ENCODE results near the gene TBC1D14. TPM values are rescaled to one million over a fixed set of nuclear protein-coding genes. Genes with fewer than 3 reads are reported as not detected.

Gene TBC1D14
- total RNA-seq, 1 donor from 2014 or later, result 40.2 TPM

DNA sequence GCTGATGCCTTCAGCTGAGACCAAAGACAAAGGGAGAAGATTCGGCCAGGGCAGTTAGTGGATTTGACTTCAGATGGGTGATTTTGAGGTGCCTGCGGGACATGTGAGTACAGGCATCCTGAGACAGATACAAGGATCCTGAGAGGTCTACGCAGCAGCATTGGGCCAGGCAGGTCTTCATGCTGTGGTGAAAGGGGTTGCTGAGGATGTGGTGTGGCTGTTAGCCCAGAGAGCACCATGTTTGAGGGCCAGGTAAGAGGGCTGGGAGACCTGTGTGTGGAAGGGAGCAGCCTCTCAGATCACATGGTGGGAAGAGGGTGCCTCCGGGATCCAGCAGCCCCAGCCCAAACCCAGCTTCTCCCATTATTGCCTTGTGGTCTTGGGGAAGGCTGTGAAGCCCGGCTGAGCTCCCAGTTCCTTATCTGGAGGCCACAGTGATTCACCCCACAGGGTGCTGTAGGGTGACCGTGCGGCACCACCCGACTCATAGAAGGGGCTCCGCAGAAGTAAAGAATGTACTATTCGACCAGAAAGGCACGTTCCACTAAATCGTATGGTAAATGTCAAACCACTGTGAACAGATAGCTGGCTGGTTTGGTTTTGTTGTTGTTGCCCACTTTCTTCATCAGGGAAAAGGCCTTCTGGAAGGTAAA, 105.9 kb downstream of the TBC1D14 start:
- H3K27ac ChIP-seq (ENCODE audit: low read depth, low read length), result no peak overlapping the region
- H3K4me3 ChIP-seq (ENCODE audit: low read length in 3 of 3), result no peak overlapping the region
- no peaks in the 10 kb centered on the region for H3K9me3 ChIP-seq (ENCODE audit: control insufficient read depth in 3 of 3, low read length in 3 of 3)
- H3K4me1 ChIP-seq (ENCODE audit: control insufficient read depth in 3 of 3, insufficient read depth in 3 of 3, low read length in 3 of 3), result peaks cover 0 to 13% (median 4%) of the 10 kb centered on the region in 3 donors
- H3K9ac ChIP-seq (ENCODE audit: low read depth in 1 of 3, low read length in 3 of 3), result no peak overlapping the region
- H3K36me3 ChIP-seq (ENCODE audit: control insufficient read depth in 3 of 3, insufficient read depth in 3 of 3, low read length in 3 of 3), result peaks cover 25 to 57% (median 56%) of the 10 kb centered on the region in 3 donors
- no peaks in the 10 kb centered on the region for H3K27me3 ChIP-seq (ENCODE audit: control insufficient read depth in 3 of 3, insufficient read depth in 3 of 3, low read length in 3 of 3)

DNA sequence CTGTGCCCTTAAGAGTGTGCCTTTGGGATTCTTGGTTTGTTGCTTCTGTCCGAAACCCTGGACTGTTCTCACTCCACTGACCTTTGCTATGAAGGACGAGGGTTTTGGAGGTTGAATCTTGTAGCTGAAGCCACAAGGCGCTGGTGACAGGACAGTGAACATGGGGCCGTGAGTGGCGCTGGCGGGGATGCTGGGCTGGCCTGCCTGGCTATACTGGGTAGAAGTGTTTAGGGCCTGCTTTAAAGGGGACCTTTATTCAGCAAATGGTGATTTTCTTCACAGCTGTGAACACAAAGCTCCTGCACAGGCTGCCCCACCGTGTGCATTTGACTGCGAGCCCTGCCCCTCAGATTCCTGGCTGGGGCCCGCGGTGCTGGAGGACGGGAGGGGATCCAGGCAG, 106.5 kb downstream of the TBC1D14 start:
- Histone ChIP-seq H3K36me3 (ENCODE audit: control insufficient read depth in 3 of 3, insufficient read depth in 3 of 3, low read length in 3 of 3) (peaks cover 21 to 57% (median 56%) of the 10 kb centered on the region in 3 donors), H3K9me3 (ENCODE audit: control insufficient read depth in 3 of 3, low read length in 3 of 3) (no peaks in the 10 kb centered on the region), H3K27me3 (ENCODE audit: control insufficient read depth in 3 of 3, insufficient read depth in 3 of 3, low read length in 3 of 3) (no peaks in the 10 kb centered on the region), H3K27ac (ENCODE audit: low read depth, low read length) (no peak overlapping the region), H3K4me3 (ENCODE audit: low read length in 3 of 3) (no peak overlapping the region), H3K4me1 (ENCODE audit: control insufficient read depth in 3 of 3, insufficient read depth in 3 of 3, low read length in 3 of 3) (peaks cover 0 to 10% (median 4%) of the 10 kb centered on the region in 3 donors), H3K9ac (ENCODE audit: low read depth in 1 of 3, low read length in 3 of 3) (no peak overlapping the region)

GRCh38 chr4:7016512-7016911, 106.9 kb downstream of the TBC1D14 start:
- peaks cover 21 to 57% (median 55%) of the 10 kb centered on the region in 3 donors for H3K36me3 ChIP-seq (ENCODE audit: control insufficient read depth in 3 of 3, insufficient read depth in 3 of 3, low read length in 3 of 3)
- H3K4me1 ChIP-seq (ENCODE audit: control insufficient read depth in 3 of 3, insufficient read depth in 3 of 3, low read length in 3 of 3), result peaks cover 0 to 10% (median 4%) of the 10 kb centered on the region in 3 donors
- H3K27me3 ChIP-seq (ENCODE audit: control insufficient read depth in 3 of 3, insufficient read depth in 3 of 3, low read length in 3 of 3), result no peaks in the 10 kb centered on the region
- no peak overlapping the region for H3K4me3 ChIP-seq (ENCODE audit: low read length in 3 of 3)
- no peak overlapping the region for H3K27ac ChIP-seq (ENCODE audit: low read depth, low read length)
- H3K9ac ChIP-seq (ENCODE audit: low read depth in 1 of 3, low read length in 3 of 3), result no peak overlapping the region
- no peaks in the 10 kb centered on the region for H3K9me3 ChIP-seq (ENCODE audit: control insufficient read depth in 3 of 3, low read length in 3 of 3)

DNA sequence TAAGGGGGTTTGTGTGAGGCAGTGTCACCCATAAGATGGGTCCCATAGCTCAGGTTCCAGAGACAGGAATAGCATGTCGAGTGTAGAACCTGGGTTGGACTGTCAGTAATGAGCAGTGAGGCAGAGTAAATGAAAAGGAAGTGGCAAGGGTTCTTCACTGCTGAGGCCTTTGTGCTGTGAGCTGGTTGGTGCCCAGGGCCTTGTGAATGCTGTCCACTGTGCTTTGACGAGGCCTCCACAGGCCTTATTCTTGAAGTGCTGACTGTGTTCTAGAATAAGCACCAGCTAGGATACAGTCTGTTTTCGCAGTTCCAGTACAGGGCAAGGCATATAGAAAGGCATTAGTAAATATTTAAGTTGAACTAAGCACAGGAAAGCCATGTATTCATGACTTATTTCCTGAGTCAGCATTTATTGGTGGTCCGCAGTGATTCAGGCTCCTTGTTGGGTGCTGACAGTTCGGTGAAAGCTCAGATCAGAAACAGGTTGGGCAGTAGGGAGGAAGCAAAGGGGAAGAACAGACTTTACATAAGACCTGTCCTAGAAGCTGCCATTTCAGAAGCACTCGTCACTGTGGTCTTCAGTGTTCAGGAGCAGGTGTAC, 107.9 kb downstream of the TBC1D14 start:
- Histone ChIP-seq H3K36me3 (ENCODE audit: control insufficient read depth in 3 of 3, insufficient read depth in 3 of 3, low read length in 3 of 3) (peaks cover 27 to 62% (median 53%) of the 10 kb centered on the region in 3 donors), H3K4me1 (ENCODE audit: control insufficient read depth in 3 of 3, insufficient read depth in 3 of 3, low read length in 3 of 3) (peaks cover 0 to 10% (median 4%) of the 10 kb centered on the region in 3 donors), H3K4me3 (ENCODE audit: low read length in 3 of 3) (no peak overlapping the region), H3K9me3 (ENCODE audit: control insufficient read depth in 3 of 3, low read length in 3 of 3) (no peaks in the 10 kb centered on the region), H3K9ac (ENCODE audit: low read depth in 1 of 3, low read length in 3 of 3) (no peak overlapping the region), H3K27me3 (ENCODE audit: control insufficient read depth in 3 of 3, insufficient read depth in 3 of 3, low read length in 3 of 3) (no peaks in the 10 kb centered on the region), H3K27ac (ENCODE audit: low read depth, low read length) (no peak overlapping the region)

- H3K36me3 ChIP-seq (ENCODE audit: control insufficient read depth in 3 of 3, insufficient read depth in 3 of 3, low read length in 3 of 3), result peaks cover 28 to 59% (median 50%) of the 10 kb centered on the region in 3 donors
Observed at GRCh38 chr4:7018281-7018680, 108.7 kb downstream of the TBC1D14 start.

GRCh38 chr4:7019367-7019766, 109.7 kb downstream of the TBC1D14 start:
- no peak overlapping the region for H3K9ac ChIP-seq (ENCODE audit: low read depth in 1 of 3, low read length in 3 of 3)

More at GRCh38 chr4:7018281-7018680, 108.7 kb downstream of the TBC1D14 start:
- peaks cover 0 to 10% (median 4%) of the 10 kb centered on the region in 3 donors for H3K4me1 ChIP-seq (ENCODE audit: control insufficient read depth in 3 of 3, insufficient read depth in 3 of 3, low read length in 3 of 3)
- no peak overlapping the region for H3K9ac ChIP-seq (ENCODE audit: low read depth in 1 of 3, low read length in 3 of 3)
- H3K27me3 ChIP-seq (ENCODE audit: control insufficient read depth in 3 of 3, insufficient read depth in 3 of 3, low read length in 3 of 3), result no peaks in the 10 kb centered on the region
- no peak overlapping the region for H3K27ac ChIP-seq (ENCODE audit: low read depth, low read length)
- H3K4me3 ChIP-seq (ENCODE audit: low read length in 3 of 3), result no peak overlapping the region
- H3K9me3 ChIP-seq (ENCODE audit: control insufficient read depth in 3 of 3, low read length in 3 of 3), result no peaks in the 10 kb centered on the region

DNA sequence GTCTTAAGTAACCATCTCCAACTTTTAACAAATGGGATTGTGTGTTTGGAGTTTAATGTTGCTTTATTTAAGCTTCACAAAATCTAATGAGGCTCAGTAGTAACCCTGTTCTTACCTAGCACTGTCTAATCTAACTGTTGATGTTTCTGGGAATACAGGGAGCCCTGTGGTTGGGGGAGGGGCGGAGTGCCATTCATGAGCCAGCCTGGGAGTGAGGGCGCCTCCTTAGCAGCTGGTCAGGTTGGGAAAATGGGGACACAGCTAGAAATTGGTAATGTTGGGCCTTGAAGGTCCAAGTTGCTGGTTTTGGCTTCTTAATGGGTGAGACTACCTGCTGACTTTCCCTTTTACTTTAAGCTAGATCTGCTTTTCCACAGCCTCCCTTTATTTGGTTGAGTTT, 110.7 kb downstream of the TBC1D14 start:
- H3K9me3 ChIP-seq (ENCODE audit: control insufficient read depth in 3 of 3, low read length in 3 of 3), result no peaks in the 10 kb centered on the region
- H3K36me3 ChIP-seq (ENCODE audit: control insufficient read depth in 3 of 3, insufficient read depth in 3 of 3, low read length in 3 of 3), result peaks cover 23 to 61% (median 56%) of the 10 kb centered on the region in 3 donors
- no peak overlapping the region for H3K27ac ChIP-seq (ENCODE audit: low read depth, low read length)

More at GRCh38 chr4:7019367-7019766, 109.7 kb downstream of the TBC1D14 start:
- Histone ChIP-seq H3K4me3 (ENCODE audit: low read length in 3 of 3) (no peak overlapping the region), H3K27me3 (ENCODE audit: control insufficient read depth in 3 of 3, insufficient read depth in 3 of 3, low read length in 3 of 3) (no peaks in the 10 kb centered on the region), H3K9me3 (ENCODE audit: control insufficient read depth in 3 of 3, low read length in 3 of 3) (no peaks in the 10 kb centered on the region), H3K36me3 (ENCODE audit: control insufficient read depth in 3 of 3, insufficient read depth in 3 of 3, low read length in 3 of 3) (peaks cover 27 to 61% (median 55%) of the 10 kb centered on the region in 3 donors), H3K4me1 (ENCODE audit: control insufficient read depth in 3 of 3, insufficient read depth in 3 of 3, low read length in 3 of 3) (peaks cover 0 to 10% (median 4%) of the 10 kb centered on the region in 3 donors), H3K27ac (ENCODE audit: low read depth, low read length) (no peak overlapping the region)

DNA sequence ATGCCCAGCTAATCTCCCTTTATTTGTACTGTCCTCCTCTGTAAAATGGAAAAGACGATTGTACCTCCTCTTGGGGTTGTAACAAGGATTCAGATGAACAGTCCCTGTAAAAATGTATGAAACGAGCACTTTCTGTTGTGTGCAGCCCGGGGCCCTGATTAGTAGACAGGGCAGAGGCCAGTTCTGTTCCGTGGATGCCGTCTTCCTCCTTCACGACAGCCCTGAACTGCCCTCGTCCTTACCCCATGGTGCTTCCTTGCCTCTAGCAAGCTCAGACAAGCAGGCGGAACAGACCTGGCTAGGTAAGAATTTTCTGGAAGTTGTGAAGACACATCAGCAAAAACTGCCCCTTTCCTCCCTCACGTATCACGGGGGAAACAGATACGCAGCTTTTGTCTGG, 111.2 kb downstream of the TBC1D14 start:
- H3K4me1 ChIP-seq (ENCODE audit: control insufficient read depth in 3 of 3, insufficient read depth in 3 of 3, low read length in 3 of 3), result peaks cover 0 to 10% (median 4%) of the 10 kb centered on the region in 3 donors
- H3K4me3 ChIP-seq (ENCODE audit: low read length in 3 of 3), result no peak overlapping the region
- H3K27me3 ChIP-seq (ENCODE audit: control insufficient read depth in 3 of 3, insufficient read depth in 3 of 3, low read length in 3 of 3), result no peaks in the 10 kb centered on the region
- peaks cover 21 to 59% (median 54%) of the 10 kb centered on the region in 3 donors for H3K36me3 ChIP-seq (ENCODE audit: control insufficient read depth in 3 of 3, insufficient read depth in 3 of 3, low read length in 3 of 3)
- no peak overlapping the region for H3K9ac ChIP-seq (ENCODE audit: low read depth in 1 of 3, low read length in 3 of 3)
- H3K27ac ChIP-seq (ENCODE audit: low read depth, low read length), result no peak overlapping the region
- no peaks in the 10 kb centered on the region for H3K9me3 ChIP-seq (ENCODE audit: control insufficient read depth in 3 of 3, low read length in 3 of 3)

More for the DNA sequence above, 110.7 kb downstream of the TBC1D14 start:
- H3K27me3 ChIP-seq (ENCODE audit: control insufficient read depth in 3 of 3, insufficient read depth in 3 of 3, low read length in 3 of 3), result no peaks in the 10 kb centered on the region
- H3K4me1 ChIP-seq (ENCODE audit: control insufficient read depth in 3 of 3, insufficient read depth in 3 of 3, low read length in 3 of 3), result peaks cover 0 to 10% (median 4%) of the 10 kb centered on the region in 3 donors
- H3K4me3 ChIP-seq (ENCODE audit: low read length in 3 of 3), result no peak overlapping the region
- H3K9ac ChIP-seq (ENCODE audit: low read depth in 1 of 3, low read length in 3 of 3), result no peak overlapping the region

GRCh38 chr4:7021355-7021754, 111.7 kb downstream of the TBC1D14 start:
- H3K9ac ChIP-seq (ENCODE audit: low read depth in 1 of 3, low read length in 3 of 3), result no peak overlapping the region
- H3K27ac ChIP-seq (ENCODE audit: low read depth, low read length), result no peak overlapping the region
- H3K4me3 ChIP-seq (ENCODE audit: low read length in 3 of 3), result no peak overlapping the region
- peaks cover 0 to 10% (median 4%) of the 10 kb centered on the region in 3 donors for H3K4me1 ChIP-seq (ENCODE audit: control insufficient read depth in 3 of 3, insufficient read depth in 3 of 3, low read length in 3 of 3)
- no peaks in the 10 kb centered on the region for H3K27me3 ChIP-seq (ENCODE audit: control insufficient read depth in 3 of 3, insufficient read depth in 3 of 3, low read length in 3 of 3)
- H3K36me3 ChIP-seq (ENCODE audit: control insufficient read depth in 3 of 3, insufficient read depth in 3 of 3, low read length in 3 of 3), result peaks cover 23 to 57% (median 53%) of the 10 kb centered on the region in 3 donors
- no peaks in the 10 kb centered on the region for H3K9me3 ChIP-seq (ENCODE audit: control insufficient read depth in 3 of 3, low read length in 3 of 3)
